Measurements from ENCODE around the gene CYTH2.

CYTH2 gene
- total RNA-seq = 28.7 to 86.5 (median 62.5) reads per million in 9 experiments

DNA sequence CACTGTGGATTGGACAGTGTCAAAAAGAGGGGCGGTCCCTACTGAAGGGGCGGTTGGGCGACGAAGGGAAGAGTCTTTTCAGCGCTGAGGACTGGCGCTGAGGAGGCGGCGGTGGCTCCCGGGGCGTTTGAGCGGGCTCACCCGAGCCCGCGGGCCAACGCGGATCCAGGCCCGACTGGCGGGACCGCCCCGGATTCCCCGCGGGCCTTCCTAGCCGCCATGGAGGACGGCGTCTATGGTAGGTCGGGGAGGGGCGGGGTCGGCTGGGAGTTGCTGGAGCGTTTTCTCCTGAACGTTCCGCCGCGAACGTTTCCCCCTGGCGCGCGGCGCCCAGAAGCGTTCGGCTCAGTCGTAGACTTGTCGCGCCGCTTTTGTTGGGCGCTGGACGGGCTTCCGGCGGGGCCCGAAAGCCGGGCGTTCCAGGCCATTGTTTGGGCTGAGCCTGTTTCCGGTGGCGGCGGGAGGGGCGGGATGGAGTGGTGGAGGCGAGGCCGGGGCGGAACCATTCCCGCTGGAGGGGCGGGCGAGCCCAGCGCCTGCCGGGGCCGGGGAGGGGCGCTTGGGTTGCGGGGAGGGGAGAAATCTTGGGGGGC lies at the start of gene CYTH2:
CYTH2 (plus strand) TSS at position 81 of the 593 bp plus-strand sequence; CDS start at position 220, 139 bp downstream.
- no peak for DNase-seq
- peak; percentile 9 for ATAC-seq (replicated peaks)
- Mint-ChIP-seq H3K36me3 (ENCODE audit: insufficient read depth) (peaks cover 36% of the 10 kb centered on the region), H3K9me3 (no peaks in the 10 kb centered on the region), H3K4me3 (peak within 1 kb of the TSS; percentile 87 to 88), H3K27me3 (no peaks in the 10 kb centered on the region), H3K27ac (peak within 1 kb of the TSS; percentile 80 to 95), H3K4me1 (ENCODE audit: low read depth in 2 of 2) (peaks cover 18 to 22% of the 10 kb centered on the region in 2 donors)

- no peak for DNase-seq
- Mint-ChIP-seq H3K27ac (no peak overlapping the region), H3K9me3 (no peaks in the 10 kb centered on the region), H3K4me1 (ENCODE audit: low read depth in 2 of 2) (peaks cover 10 to 17% of the 10 kb centered on the region in 2 donors), H3K4me3 (no peak overlapping the region), H3K36me3 (ENCODE audit: insufficient read depth) (peaks cover 7% of the 10 kb centered on the region), H3K27me3 (peaks cover 0 to 5% of the 10 kb centered on the region in 2 donors)
- no peak for ATAC-seq (replicated peaks)
Measured at GRCh38 chr19:48421548-48421947, 47.6 kb upstream of the CYTH2 start.

DNA sequence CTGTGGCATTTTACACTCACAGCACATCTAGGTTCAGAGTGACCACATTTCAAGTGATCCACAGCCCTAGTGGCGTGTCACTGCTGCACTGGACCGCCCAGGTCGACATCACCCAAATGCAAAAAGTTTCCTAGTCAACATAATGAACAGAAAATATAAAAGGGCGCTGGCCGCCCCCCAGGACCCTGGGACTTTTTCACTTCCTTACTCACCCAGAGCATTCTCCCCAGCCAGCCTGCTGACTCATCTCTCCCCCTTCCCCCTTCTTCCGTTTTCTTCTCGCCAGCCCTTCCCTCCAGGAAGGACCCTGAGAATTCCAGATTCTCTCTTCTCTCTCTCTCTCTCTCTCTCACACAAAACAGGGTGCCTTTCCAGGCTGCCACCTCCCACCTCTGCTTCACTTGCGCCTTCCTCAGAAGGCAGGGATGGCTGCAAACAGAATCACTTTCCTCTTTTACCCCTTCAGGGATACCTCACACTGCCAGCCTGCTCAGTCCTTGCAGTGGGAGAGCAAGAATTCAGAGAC lies 44.4 kb upstream of the CYTH2 start:
- ATAC-seq (replicated peaks) = no peak
- peaks cover 5 to 7% of the 10 kb centered on the region in 2 donors for H3K27me3 Mint-ChIP-seq
- no peak overlapping the region for H3K4me3 Mint-ChIP-seq
- H3K9me3 Mint-ChIP-seq = no peaks in the 10 kb centered on the region
- H3K4me1 Mint-ChIP-seq (ENCODE audit: low read depth in 2 of 2) = peaks cover 0 to 4% of the 10 kb centered on the region in 2 donors
- H3K36me3 Mint-ChIP-seq (ENCODE audit: insufficient read depth) = peaks cover 4% of the 10 kb centered on the region
- H3K27ac Mint-ChIP-seq = no peak overlapping the region
- no peak for DNase-seq

DNA sequence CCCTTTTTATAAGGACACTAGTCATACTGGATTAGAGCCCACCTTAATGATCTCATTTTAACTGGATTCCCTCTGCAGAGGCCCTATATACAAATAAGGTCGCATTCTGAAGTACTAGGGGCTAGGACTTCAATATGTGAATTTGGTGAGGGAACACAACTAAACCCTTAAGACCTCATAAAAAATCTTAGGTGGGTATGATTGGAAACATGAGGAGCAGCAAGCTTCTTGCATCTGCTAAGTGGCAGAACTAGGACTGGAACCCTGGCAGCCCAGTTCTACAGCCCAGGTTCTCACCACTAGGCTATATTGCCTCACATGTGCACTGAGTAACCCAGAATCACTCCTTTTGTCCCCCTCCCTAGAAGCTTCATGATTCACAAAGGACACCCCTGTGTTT lies 40.5 kb upstream of the CYTH2 start:
- Mint-ChIP-seq H3K36me3 (ENCODE audit: insufficient read depth) (peaks cover 4% of the 10 kb centered on the region), H3K4me1 (ENCODE audit: low read depth in 2 of 2) (peaks cover 0 to 4% of the 10 kb centered on the region in 2 donors), H3K4me3 (no peak overlapping the region), H3K27me3 (peaks cover 0 to 7% of the 10 kb centered on the region in 2 donors), H3K9me3 (no peaks in the 10 kb centered on the region), H3K27ac (no peak overlapping the region)
- DNase-seq (no peak), ATAC-seq (replicated peaks) (no peak)

GRCh38 chr19:48433337-48433736 lies 35.8 kb upstream of the CYTH2 start:
- Mint-ChIP-seq H3K9me3 (no peaks in the 10 kb centered on the region), H3K27ac (no peak overlapping the region), H3K36me3 (ENCODE audit: insufficient read depth) (peaks cover 4% of the 10 kb centered on the region), H3K4me3 (no peak overlapping the region), H3K27me3 (peaks cover 21 to 28% of the 10 kb centered on the region in 2 donors), H3K4me1 (ENCODE audit: low read depth in 2 of 2) (no peaks in the 10 kb centered on the region)
- ATAC-seq (replicated peaks) (no peak), DNase-seq (no peak)

DNA sequence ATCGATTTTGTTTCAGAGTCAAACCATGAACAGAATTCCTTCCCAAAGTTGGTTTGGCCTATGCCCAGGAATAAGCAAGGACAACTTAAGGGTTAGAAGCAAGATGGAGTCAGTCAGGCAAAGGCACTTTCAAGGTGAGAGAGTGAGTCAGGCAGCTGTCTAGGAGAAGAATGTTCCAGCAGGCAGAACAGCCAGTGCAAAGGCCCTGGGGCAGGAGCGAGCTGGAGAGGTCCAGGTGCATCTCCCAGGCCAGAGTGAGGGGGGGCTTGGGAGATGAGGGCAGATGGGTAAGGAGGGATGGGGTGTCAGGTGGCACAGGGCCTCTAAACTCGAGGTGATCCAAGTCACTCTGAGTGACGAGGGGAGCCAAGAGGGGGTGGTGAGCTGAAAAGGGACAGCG lies 32.6 kb upstream of the CYTH2 start:
- H3K27me3 Mint-ChIP-seq = peaks cover 24 to 34% of the 10 kb centered on the region in 2 donors
- no peaks in the 10 kb centered on the region for H3K4me1 Mint-ChIP-seq (ENCODE audit: low read depth in 2 of 2)
- no peak overlapping the region for H3K4me3 Mint-ChIP-seq
- no peak overlapping the region for H3K27ac Mint-ChIP-seq
- no peak for ATAC-seq (replicated peaks)
- no peak for DNase-seq
- peaks cover 3% of the 10 kb centered on the region for H3K36me3 Mint-ChIP-seq (ENCODE audit: insufficient read depth)
- no peaks in the 10 kb centered on the region for H3K9me3 Mint-ChIP-seq

- Mint-ChIP-seq H3K4me3 (peak overlapping the region; percentile 73 to 74), H3K27ac (peak overlapping the region in 1 of 2 donors; percentile 66)
Measured at GRCh38 chr19:48441360-48442050, 27.7 kb upstream of the CYTH2 start.

GRCh38 chr19:48442116-48443035 lies 26.8 kb upstream of the CYTH2 start:
- no peak for ATAC-seq (replicated peaks)
- H3K9me3 Mint-ChIP-seq = no peaks in the 10 kb centered on the region
- peak overlapping the region; percentile 73 to 74 for H3K4me3 Mint-ChIP-seq
- H3K27ac Mint-ChIP-seq = peak overlapping the region; percentile 16 to 66
- peaks cover 17% of the 10 kb centered on the region for H3K36me3 Mint-ChIP-seq (ENCODE audit: insufficient read depth)
- peaks cover 21 to 33% of the 10 kb centered on the region in 2 donors for H3K27me3 Mint-ChIP-seq
- peaks cover 14 to 25% of the 10 kb centered on the region in 2 donors for H3K4me1 Mint-ChIP-seq (ENCODE audit: low read depth in 2 of 2)
- DNase-seq = no peak

More at GRCh38 chr19:48441360-48442050, 27.7 kb upstream of the CYTH2 start:
- Mint-ChIP-seq H3K27me3 (peaks cover 27 to 42% of the 10 kb centered on the region in 2 donors), H3K4me1 (ENCODE audit: low read depth in 2 of 2) (peaks cover 14 to 24% of the 10 kb centered on the region in 2 donors), H3K36me3 (ENCODE audit: insufficient read depth) (peaks cover 17% of the 10 kb centered on the region), H3K9me3 (no peaks in the 10 kb centered on the region)
- no peak for ATAC-seq (replicated peaks)
- DNase-seq = no peak

GRCh38 chr19:48443256-48443655 lies 25.9 kb upstream of the CYTH2 start:
- no peak overlapping the region for H3K27ac Mint-ChIP-seq
- H3K36me3 Mint-ChIP-seq (ENCODE audit: insufficient read depth) = peaks cover 22% of the 10 kb centered on the region
- H3K4me1 Mint-ChIP-seq (ENCODE audit: low read depth in 2 of 2) = peaks cover 16 to 27% of the 10 kb centered on the region in 2 donors
- ATAC-seq (replicated peaks) (no peak), DNase-seq (no peak)
- no peaks in the 10 kb centered on the region for H3K9me3 Mint-ChIP-seq
- H3K27me3 Mint-ChIP-seq = peaks cover 16 to 27% of the 10 kb centered on the region in 2 donors
- no peak overlapping the region for H3K4me3 Mint-ChIP-seq

DNA sequence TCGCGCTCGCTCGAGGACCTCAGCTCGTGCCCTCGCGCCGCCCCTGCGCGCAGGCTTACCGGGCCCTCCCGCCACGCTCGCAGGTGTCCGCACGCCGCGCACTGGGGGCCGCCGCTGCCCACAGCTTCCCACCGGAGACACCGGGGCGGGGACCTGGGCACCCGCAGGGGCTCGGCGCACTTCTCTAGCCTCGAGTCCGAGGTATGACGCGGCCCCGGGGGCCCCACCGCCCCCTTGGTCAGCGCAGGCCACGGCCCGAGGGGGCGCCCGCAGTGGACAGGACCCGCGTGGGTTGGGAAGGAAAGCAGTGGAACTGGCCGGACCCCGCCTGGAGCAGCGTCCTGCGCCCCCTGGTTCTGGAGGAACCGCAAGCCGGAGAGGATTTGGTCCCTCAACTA lies 25.4 kb upstream of the CYTH2 start:
- Mint-ChIP-seq H3K27ac (no peak overlapping the region), H3K4me1 (ENCODE audit: low read depth in 2 of 2) (peaks cover 21 to 31% of the 10 kb centered on the region in 2 donors), H3K9me3 (no peaks in the 10 kb centered on the region), H3K27me3 (peaks cover 16 to 27% of the 10 kb centered on the region in 2 donors), H3K4me3 (peak overlapping the region; percentile 88 to 95), H3K36me3 (ENCODE audit: insufficient read depth) (peaks cover 24% of the 10 kb centered on the region)
- DNase-seq (no peak), ATAC-seq (replicated peaks) (no peak)

GRCh38 chr19:48444129-48444935 lies 24.8 kb upstream of the CYTH2 start:
- ATAC-seq (replicated peaks) (no peak), DNase-seq (no peak)
- Mint-ChIP-seq H3K36me3 (ENCODE audit: insufficient read depth) (peaks cover 30% of the 10 kb centered on the region), H3K27me3 (peaks cover 16 to 27% of the 10 kb centered on the region in 2 donors), H3K9me3 (no peaks in the 10 kb centered on the region), H3K4me3 (peak overlapping the region; percentile 88 to 95), H3K4me1 (ENCODE audit: low read depth in 2 of 2) (peaks cover 21 to 34% of the 10 kb centered on the region in 2 donors), H3K27ac (peak overlapping the region; percentile 50 to 98)

DNA sequence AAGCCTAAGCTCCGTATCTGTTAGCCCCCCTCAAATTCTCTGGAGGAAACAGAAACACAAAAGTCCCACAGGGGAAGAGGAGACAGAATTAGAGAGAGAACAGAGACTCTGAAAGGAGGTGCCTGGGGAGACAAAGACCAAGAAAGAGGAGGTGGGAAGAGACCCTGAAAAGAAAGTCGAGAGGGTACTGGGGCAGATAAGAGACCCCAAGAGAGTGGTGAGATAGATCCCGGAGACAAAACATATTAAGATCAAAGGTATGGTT lies 24.3 kb upstream of the CYTH2 start:
- Mint-ChIP-seq H3K27me3 (peaks cover 16 to 27% of the 10 kb centered on the region in 2 donors), H3K9me3 (no peaks in the 10 kb centered on the region), H3K4me1 (ENCODE audit: low read depth in 2 of 2) (peaks cover 21 to 35% of the 10 kb centered on the region in 2 donors), H3K36me3 (ENCODE audit: insufficient read depth) (peaks cover 34% of the 10 kb centered on the region), H3K27ac (peak overlapping the region; percentile 90 to 98), H3K4me3 (peak overlapping the region; percentile 88 to 95)
- DNase-seq (no peak), ATAC-seq (replicated peaks) (no peak)

All from effector memory CD8-positive, alpha-beta T cell (primary cell).